HG03354 (cell line): ENCODE results near the gene DYSF.
"Not testable (repeated sequence)": the region's sequence is repeated elsewhere in the genome, so short reads cannot be mapped to it uniquely, and the experiment has no call there.

Source experiments
- ATAC-seq: cut with Tn5 transposase; IDR thresholded peaks from one replicate; pipeline ENCODE4 v1.9.1; 2021; ENCODE audit warnings: mild to moderate bottlenecking; ENCODE audit not compliant: unreplicated experiment, poor library complexity, severe bottlenecking

DYSF gene

GRCh38 chr2:71453404-71454220 is at the start of gene DYSF:
Gene DYSF (plus strand): TSS chr2:71453561.
- no peak for ATAC-seq

- no peak for ATAC-seq
These were observed 43.8 kb upstream of the DYSF start for GRCh38 chr2:71409611-71410010.

GRCh38 chr2:71410696-71411095 is 42.7 kb upstream of the DYSF start:
- no peak for ATAC-seq

GRCh38 chr2:71416866-71417265 is 36.5 kb upstream of the DYSF start:
- not testable (repeated sequence) for ATAC-seq

GRCh38 chr2:71417300-71418202 is 35.8 kb upstream of the DYSF start:
- ATAC-seq: no peak

GRCh38 chr2:71419145-71419544 is 34.2 kb upstream of the DYSF start:
- ATAC-seq: no peak

GRCh38 chr2:71419976-71420375 is 33.4 kb upstream of the DYSF start:
- ATAC-seq: no peak

GRCh38 chr2:71422786-71423185 is 30.6 kb upstream of the DYSF start:
- no peak for ATAC-seq

- ATAC-seq: no peak
These were observed 29.4 kb upstream of the DYSF start for GRCh38 chr2:71423817-71424420.

- no peak for ATAC-seq
These were observed 26.6 kb upstream of the DYSF start for GRCh38 chr2:71426721-71427120.

- ATAC-seq: no peak
These were observed 24.6 kb upstream of the DYSF start for GRCh38 chr2:71428472-71429383.

GRCh38 chr2:71445142-71445541 is 8.2 kb upstream of the DYSF start:
- not testable (repeated sequence) for ATAC-seq

GRCh38 chr2:71446505-71446904 is 6.9 kb upstream of the DYSF start:
- no peak for ATAC-seq

GRCh38 chr2:71449343-71449742 is 4.0 kb upstream of the DYSF start:
- ATAC-seq: no peak

- ATAC-seq: no peak
These were observed 1.7 kb upstream of the DYSF start for GRCh38 chr2:71451705-71452104.

GRCh38 chr2:71452565-71452964 is 796 bp upstream of the DYSF start:
- ATAC-seq: no peak

- ATAC-seq: no peak
These were observed 1.1 kb downstream of the DYSF start for GRCh38 chr2:71454221-71455010.

GRCh38 chr2:71455011-71455740 is 1.8 kb downstream of the DYSF start:
- ATAC-seq: no peak
